KOPT-K1 (cell line): ENCODE results near the gene TMCO4.

Experiments used
- H3K27ac ChIP-seq: fragments of 200-600 bp; sonication (generic); 2 replicates; pipeline ENCODE4 v1.5.1; 2016; ENCODE audit warnings: antibody characterized with exemption, mild to moderate bottlenecking, low read depth, low read length; ENCODE audit not compliant: poor library complexity, severe bottlenecking
- H3K36me3 ChIP-seq: fragments of 200-600 bp; sonication (generic); 2 replicates; pipeline ENCODE4 v1.5.1; 2017; ENCODE audit warnings: antibody characterized with exemption, mild to moderate bottlenecking, low read length, moderate library complexity; ENCODE audit not compliant: insufficient read depth
- H3K9me3 ChIP-seq: fragments of 200-600 bp; sonication (generic); 2 replicates; pipeline ENCODE4 v1.5.1; 2017; ENCODE audit warnings: antibody characterized with exemption, low read length, mild to moderate bottlenecking; ENCODE audit not compliant: insufficient read depth, poor library complexity, severe bottlenecking

Gene TMCO4

DNA sequence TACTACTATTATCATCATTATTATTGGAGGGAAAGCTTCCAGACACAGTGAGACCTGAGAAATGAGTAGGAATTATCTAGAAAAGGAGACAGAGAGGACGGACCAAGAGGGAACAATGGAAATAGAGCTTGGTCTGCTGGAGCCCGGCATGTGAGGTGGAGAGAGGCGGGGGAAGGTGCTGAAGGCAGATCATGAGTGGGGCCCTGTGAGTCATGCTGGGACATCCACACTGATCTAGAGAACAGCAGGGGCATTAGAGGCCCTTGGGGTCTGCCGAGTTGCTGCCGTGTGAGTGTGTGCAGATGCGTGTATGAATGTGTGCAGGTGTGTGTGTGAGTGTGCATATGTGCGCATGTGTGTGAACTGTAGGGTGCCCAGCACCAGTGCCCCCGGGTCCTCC, 65.7 kb downstream of the TMCO4 start:
- no peaks in the 10 kb centered on the region for H3K36me3 ChIP-seq
- H3K27ac ChIP-seq, result no peak overlapping the region
- H3K9me3 ChIP-seq, result peaks cover 9% of the 10 kb centered on the region

DNA sequence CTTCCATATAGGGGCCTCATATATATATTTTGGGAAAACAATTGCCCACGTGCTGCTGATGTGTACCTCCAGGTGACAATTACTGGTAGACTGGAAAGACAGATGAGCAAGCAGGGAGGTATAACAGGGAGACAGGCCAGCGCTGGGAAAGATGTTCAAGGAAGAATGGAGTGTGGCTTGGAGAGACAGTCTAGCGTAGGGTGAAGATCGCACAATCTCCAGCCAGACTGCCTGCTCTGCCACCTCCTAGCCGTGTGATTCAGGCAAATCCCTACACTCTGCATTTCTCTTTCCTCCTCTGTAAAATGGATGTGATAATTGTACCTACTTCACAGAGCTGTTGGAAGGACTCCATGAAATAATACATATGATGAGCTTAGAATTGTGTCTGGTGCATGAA, 66.1 kb downstream of the TMCO4 start:
- Histone ChIP-seq H3K9me3 (peaks cover 9% of the 10 kb centered on the region), H3K27ac (no peak overlapping the region), H3K36me3 (no peaks in the 10 kb centered on the region)

DNA sequence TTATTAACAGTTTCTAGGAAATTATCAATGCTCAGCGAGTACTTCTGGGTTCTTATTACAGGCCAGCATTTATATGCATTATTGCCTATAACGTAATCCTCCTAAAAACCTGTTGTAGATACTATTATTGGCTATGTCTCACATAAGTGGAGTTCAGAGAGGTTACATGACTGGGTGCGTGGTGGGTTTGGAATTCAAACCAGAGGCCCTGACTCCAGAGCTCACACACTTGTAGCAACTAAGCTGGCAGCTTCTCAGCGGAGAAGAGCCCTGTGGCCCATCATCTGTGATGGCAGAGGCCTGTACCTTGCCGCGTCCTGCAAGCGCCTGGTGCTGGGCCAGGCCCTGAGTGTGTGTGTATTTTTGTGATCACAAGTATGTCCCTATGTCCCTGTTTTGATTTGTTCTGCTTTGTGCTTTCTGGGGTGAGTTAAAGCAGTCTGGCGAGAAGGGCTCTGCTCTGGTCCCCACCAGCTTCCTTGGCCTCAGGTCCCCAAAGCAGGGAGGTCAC, 68.3 kb downstream of the TMCO4 start:
- H3K36me3 ChIP-seq, result no peaks in the 10 kb centered on the region
- H3K27ac ChIP-seq, result no peak overlapping the region
- H3K9me3 ChIP-seq, result peaks cover 9% of the 10 kb centered on the region

DNA sequence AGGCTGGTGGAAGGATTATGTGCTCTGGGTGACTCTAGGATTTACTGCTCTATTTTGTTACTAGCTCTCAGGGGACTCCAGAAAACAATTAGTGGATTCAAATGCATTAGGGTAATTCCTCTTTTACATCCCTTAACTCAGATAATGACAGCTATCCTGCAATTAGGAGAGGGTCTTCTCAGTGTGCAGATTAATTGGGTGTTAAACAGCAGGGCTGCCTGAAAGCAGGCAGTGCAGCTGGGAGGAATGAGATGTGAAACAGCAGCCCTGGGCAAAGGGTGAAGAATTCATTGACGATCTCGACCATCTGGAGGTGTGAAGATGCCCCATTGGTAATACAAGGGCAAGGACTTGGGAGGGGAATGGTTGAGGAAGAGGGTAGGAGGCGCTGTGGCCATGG, 68.9 kb downstream of the TMCO4 start:
- Histone ChIP-seq H3K9me3 (peaks cover 9% of the 10 kb centered on the region), H3K36me3 (no peaks in the 10 kb centered on the region), H3K27ac (no peak overlapping the region)

DNA sequence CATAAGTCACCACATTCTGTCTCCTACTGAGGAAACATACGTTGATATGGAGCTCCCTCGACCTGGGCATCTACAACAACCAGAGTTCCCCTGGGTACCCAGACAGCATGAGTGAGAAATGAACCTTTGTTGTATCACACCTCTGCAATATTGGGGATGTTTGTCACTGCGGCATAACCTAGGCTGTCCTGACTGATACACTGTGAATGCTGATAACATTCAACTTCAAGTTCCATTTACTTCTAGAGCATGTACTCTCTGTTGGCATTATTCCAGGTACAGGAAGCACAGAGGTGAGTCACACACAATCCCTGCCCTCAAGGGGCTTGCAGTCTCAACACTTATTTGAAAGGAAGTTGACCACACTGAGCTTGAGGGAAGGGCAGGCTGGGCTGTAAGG, 69.5 kb downstream of the TMCO4 start:
- Histone ChIP-seq H3K9me3 (peaks cover 9% of the 10 kb centered on the region), H3K27ac (no peak overlapping the region), H3K36me3 (no peaks in the 10 kb centered on the region)

DNA sequence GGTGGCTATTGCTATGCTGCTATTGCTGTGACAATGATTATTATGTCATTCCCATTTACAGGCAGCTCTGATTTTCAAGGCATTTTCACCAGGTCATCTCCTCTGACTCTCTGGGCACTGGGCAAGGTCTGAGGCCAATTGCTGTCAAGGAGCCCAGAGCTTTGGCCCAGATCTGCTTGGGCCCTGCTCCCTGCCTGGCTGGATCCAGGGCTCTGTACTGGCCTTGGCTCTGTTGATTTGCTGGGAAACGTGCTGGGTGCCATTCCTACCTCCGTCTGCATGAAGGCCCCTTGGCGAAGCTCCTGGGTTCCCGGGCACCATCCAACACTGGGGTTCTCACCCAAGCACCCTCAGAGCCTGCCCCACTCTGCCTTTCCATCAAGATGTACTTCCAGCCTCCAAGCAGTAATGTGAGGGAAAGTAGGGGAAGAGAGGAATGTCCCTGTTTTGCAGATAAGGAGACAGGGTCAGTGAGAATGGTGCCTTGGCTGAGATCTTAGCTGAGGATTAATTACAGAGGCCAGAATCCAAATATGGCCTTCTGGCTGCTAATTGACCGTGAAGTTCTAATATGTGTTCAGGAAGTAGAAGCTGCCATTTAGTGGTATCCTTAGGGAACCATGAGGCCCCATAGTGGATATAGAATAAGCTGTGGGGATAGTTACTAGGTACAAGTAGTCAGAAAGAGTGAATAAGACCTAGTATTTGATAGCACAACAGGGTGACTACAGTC, 71.1 kb downstream of the TMCO4 start:
- Histone ChIP-seq H3K27ac (no peak overlapping the region), H3K36me3 (no peaks in the 10 kb centered on the region), H3K9me3 (peaks cover 9% of the 10 kb centered on the region)

DNA sequence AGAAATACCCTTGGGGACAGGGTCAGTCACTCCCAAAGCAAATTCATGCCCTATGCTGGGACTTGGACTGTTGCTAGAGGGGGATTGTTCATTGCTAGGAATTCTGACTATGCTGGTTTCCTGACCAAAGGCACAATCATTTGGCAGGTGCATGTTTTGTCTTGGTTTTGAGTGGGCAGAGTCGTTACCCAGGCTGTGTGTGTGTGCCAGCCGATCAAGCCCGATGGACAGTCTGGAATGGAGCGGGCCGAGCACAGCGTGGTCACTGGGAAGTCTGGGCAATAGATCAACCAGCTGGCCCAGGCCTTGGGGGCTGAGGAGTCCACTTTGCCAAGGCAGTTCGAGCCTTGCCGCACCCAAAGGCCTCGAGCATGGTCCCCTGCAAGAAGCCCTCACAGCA, 74.1 kb downstream of the TMCO4 start:
- Histone ChIP-seq H3K27ac (no peak overlapping the region), H3K9me3 (peaks cover 9% of the 10 kb centered on the region), H3K36me3 (no peaks in the 10 kb centered on the region)

DNA sequence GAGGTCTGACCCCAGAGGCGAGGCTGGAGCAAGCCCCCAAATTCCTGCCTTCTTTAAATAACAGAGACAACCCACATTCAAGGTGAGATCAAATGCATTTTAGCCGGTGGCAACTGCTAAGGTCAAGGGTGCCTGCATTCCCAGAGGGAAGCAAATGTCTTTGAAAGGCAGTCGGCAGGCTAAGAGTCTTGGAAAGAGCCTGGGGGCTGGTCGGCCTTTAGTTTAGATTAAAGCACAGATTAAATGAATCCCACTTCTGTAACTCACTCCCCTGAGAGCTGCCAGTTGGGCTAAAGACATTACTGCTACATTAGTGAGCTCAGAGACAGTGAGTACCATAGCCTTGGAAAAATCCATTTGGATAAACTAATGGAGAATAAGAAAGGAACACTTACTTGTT, 75.8 kb downstream of the TMCO4 start:
- Histone ChIP-seq H3K27ac (no peak overlapping the region), H3K9me3 (no peaks in the 10 kb centered on the region), H3K36me3 (no peaks in the 10 kb centered on the region)

DNA sequence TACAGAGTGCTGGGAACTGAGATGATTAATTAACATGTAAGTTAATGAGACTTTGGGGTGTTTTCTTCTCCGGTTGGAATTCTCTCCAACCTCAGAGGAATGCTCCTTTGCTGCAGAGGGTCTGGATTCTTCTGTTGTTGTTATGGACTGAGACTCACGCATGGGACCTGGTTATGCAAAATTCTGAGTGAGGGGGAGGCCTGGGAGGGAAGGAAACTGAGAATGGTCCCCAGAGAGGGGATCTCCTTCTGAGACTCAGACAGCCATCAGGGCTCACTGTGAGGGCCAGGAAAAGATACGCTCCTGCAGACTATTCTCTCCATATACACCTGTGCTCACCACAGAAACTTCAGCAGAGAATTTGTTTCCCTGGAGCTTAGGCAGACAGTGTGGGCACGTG, 78.7 kb downstream of the TMCO4 start:
- no peak overlapping the region for H3K27ac ChIP-seq
- no peaks in the 10 kb centered on the region for H3K9me3 ChIP-seq
- H3K36me3 ChIP-seq, result no peaks in the 10 kb centered on the region

DNA sequence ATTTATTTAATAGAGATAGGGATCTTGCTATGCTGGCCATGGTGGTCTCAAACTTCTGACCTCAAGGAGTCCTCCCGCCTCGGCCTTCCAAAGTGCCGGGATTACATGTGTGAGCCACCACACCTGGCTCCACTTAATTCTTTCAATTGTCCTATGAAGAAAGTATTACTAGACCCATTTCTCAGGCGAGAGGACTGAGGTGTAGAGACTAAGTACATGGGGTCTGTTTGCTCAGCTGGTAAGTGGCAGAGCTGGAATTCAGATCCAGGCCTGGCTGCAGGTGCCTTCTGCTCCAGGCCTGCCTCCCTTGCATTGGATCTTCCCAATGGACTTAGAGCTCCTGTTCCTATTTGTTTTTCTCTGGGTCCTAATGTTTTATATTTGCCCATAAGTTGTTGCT, 79.5 kb downstream of the TMCO4 start:
- no peaks in the 10 kb centered on the region for H3K9me3 ChIP-seq
- H3K36me3 ChIP-seq, result no peaks in the 10 kb centered on the region
- no peak overlapping the region for H3K27ac ChIP-seq

DNA sequence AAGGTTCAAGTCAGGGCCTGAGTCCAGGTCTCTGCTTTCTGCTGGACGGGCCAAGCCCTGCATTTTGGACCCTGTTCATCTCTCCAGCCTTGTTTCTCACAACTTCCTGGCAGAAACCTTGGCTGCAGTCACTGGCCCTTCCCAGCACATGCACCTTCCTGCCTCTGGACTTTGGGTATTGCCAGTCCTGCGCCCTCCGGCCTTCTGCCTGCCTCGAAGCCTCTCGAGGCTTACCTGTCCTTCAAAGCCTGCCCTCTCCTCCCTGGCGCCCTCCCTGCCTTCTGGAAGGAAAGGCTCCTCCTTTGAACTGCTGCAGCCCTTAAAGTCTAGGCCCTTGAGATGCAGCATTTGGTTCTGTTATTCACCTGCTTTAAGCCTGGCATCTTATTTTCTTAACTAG, 82.2 kb downstream of the TMCO4 start:
- Histone ChIP-seq H3K9me3 (no peaks in the 10 kb centered on the region), H3K36me3 (no peaks in the 10 kb centered on the region), H3K27ac (no peak overlapping the region)

DNA sequence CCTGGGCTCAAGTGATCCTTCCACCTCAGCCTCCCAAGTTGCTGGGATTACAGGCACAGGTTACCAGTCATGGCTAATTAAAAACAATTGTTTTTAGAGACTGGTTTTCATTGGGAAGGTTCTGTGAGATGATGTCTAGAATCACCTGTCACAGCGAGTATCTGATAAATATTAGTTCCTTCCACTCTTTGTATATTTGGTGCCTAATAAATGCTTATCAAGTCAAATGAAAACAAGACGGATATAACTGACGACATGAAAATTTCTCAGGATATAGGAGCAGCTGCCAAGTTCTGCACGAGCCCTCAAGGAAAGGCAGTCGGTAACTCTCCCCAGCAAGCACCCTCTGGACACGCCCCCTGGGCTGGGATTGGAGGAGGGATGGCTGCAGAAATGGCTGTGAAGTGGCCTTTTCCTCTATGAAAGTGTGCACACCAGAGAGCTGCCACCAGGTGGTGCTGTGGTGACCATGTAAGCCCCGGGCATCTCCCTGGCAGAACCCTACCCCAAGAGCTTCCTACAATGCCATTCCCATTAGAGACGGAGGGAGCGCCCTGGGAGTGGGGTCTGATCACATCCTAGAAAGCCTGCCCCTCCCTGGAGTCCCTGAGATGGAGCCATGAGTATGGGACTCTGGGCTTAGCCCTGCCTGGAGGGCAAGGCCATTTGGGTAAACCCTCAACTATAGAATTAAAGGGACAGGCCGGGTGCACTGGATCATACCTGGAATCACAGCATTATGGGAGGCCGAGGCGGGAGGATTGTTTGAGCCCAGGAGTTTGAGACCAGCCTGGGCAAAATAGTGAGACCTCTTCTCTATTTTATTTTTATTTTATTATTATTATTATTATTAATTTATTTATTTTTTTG, 84.1 kb downstream of the TMCO4 start:
- Histone ChIP-seq H3K27ac (no peak overlapping the region), H3K36me3 (no peaks in the 10 kb centered on the region), H3K9me3 (no peaks in the 10 kb centered on the region)

DNA sequence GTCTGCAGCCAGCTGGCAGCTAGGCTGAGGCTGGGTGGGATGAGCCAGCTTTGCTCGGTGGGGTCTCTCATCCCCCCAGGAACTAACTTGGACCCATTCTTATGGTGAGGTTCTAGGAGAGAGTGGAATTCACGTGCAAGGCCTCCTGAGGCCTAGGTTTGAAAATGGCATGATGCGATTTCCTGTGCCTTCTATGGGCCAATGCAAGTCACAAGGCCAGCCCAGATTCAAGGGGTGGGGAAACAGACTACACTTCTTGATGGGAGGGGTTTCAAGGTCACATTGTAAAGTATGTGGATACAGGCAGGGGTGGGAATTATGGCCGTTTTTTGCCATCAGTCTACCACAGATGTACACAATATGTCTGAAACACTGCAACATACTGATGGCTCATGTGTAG, 86.8 kb downstream of the TMCO4 start:
- no peak overlapping the region for H3K27ac ChIP-seq
- H3K9me3 ChIP-seq, result no peaks in the 10 kb centered on the region
- no peaks in the 10 kb centered on the region for H3K36me3 ChIP-seq

DNA sequence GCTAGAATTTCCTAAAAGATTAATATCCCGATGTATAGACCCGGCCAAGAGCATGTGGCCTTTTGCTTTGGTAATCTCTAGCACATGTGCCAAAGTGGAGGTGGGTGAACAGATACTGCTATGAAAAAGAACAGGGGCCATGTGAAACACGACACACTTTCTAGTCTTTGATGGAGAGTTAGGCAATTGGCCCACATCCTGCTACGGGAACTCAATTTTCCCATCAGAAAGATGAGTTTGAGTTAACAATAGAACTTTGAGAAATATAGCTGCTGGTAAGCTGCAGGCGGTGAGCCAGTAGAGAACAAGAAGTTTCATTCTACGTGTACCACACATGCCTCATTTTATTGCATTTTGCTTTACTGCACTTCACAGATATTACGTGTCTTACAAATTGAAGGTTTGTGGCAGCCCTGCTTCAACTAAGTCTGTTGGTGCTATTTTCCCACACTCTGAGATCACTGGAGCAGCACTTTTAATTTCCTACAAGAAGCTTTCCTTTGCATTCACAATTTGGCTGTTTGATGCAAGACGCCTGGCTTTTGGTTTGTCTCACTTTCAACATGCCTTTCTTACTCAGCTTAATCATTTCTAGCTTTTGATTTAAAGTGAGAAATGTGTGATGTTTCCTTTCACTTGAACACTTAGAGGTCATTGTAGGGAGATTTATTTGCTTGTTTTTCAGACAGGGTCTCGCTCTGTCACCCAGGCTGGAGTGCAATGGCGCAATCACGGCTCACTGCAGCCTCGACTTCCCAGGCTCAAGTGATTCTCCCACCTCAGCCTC, 88.7 kb downstream of the TMCO4 start:
- H3K36me3 ChIP-seq, result no peaks in the 10 kb centered on the region

DNA sequence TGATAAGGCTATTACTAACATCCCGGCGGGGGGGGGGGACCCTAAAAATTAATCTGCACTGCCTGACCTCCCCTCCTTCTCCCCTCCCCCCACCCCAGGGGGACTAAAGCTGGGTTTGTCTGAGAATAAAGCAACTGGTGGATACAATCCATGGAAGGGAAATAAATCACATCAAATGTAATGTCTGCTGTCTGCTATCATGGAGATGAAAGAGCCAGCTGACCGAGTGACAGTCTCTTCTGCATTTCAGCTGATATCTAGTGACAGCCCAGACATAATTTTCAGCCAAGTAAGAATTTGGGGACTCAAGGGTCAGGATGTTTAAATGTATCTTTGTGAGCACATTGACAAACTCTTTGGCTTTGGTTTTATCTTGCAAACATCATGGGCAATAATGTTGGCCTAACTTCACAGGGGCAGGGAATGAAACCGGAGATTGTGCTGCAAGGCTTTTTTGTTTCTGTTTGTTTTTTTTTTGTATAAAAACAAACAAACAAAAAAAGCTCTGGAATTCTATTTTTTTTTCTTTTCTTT, 90.4 kb downstream of the TMCO4 start:
- Histone ChIP-seq H3K36me3 (no peaks in the 10 kb centered on the region), H3K9me3 (no peaks in the 10 kb centered on the region), H3K27ac (no peak overlapping the region)

More for the DNA sequence above, 88.7 kb downstream of the TMCO4 start:
- H3K27ac ChIP-seq, result no peak overlapping the region
- no peaks in the 10 kb centered on the region for H3K9me3 ChIP-seq
